GM18868 (cell line): ENCODE data around the gene IRF6.
"Not testable (repeated sequence)": the region's sequence is repeated elsewhere in the genome, so short reads cannot be mapped to it uniquely, and the experiment has no call there.

Experiments
- ATAC-seq: cut with Tn5 transposase; IDR thresholded peaks from one replicate; pipeline ENCODE4 v1.9.1; 2021; ENCODE audit warnings: mild to moderate bottlenecking, moderate library complexity; ENCODE audit not compliant: unreplicated experiment

The IRF6 gene

GRCh38 chr1:209823143-209824041, 17.4 kb upstream of the IRF6 start:
- peak; percentile 42 for ATAC-seq

DNA sequence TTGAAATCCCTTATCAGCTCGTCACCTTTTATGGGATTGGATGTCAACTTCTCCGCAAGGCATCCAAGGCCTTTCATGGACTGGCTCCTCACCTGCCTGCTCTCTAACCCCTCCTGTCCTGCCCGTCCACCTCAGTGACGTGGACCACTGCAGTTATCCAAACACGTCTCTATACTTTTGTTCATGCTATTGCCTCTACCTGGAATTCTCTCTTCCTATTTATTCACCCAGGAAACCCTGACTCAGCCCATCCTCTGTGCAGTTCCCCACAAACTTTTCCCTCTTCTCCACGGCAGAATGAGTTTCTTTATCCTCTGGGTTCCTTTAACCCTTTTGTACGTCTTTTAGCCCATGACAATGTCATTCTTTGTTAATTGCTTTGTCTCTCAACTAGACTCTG, 16.8 kb upstream of the IRF6 start:
- ATAC-seq, result no peak

GRCh38 chr1:209820986-209821385, 15.0 kb upstream of the IRF6 start:
- ATAC-seq, result no peak

GRCh38 chr1:209819058-209819457, 13.1 kb upstream of the IRF6 start:
- ATAC-seq, result no peak

GRCh38 chr1:209817691-209818090, 11.7 kb upstream of the IRF6 start:
- no peak for ATAC-seq

- ATAC-seq, result no peak
Measured at GRCh38 chr1:209816923-209817322, 11.0 kb upstream of the IRF6 start.

DNA sequence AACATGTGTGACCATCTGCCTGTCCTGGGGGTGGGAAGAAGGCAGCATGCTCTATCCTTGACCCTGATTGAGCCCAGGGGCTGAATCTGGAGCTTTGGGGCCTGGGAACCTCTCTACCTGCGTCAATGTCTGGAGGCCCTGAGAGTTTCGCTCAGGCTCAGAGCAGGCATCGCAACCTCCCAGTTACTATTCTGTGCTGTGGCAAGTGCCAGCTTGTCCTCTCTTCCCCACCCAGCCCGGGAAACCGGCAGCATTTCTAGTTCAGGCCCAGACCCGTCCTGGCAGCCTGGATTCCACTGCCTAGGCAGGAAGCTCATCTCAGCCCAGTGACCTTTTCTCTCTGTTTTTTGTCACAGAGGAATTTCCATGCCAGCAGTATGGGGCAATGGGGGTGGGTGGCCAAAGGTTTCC, 10.0 kb upstream of the IRF6 start:
- no peak for ATAC-seq

DNA sequence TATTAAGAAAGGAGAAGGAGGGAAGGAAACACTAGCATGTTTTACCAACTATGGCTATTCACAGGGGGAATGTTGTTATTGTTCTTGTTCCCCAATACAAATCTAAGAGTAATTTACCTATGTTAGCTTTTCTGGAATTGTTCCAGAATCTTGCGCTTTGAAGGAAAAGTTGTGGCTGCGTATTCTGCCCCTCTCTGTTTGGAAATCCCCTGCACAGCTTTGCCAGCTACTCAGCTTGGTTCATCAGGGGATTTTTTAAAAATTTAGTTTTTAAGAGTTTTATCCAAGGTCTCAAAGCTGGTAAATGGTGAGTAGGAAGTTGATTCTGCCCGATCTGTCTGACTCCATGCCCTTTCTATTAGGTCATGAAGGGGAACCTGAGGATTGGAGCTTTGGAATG, 9.5 kb upstream of the IRF6 start:
- no peak for ATAC-seq

DNA sequence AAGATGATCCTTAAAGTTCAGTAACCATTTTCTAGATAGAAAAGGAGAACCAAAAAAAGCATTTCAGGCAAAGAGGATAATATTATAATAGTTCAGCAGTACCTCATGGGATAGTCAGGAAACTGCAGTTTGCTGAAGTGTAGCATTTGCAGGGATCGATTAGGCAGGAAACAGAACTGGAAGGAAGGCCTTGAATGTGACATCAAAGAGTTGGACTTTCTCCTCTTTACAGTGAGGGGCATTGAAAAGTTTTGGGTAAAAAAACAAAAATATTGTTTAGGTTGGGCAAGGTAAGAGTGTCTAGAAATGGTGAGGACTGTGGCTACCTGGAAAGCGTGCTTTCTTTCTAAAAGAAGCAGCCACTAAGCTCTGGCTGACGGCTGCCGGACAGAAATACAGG, 8.0 kb upstream of the IRF6 start:
- ATAC-seq, result no peak

GRCh38 chr1:209810783-209811182, 4.8 kb upstream of the IRF6 start:
- ATAC-seq, result no peak

GRCh38 chr1:209809611-209810010, 3.7 kb upstream of the IRF6 start:
- no peak for ATAC-seq

GRCh38 chr1:209808059-209808581, 2.2 kb upstream of the IRF6 start:
- no peak for ATAC-seq

DNA sequence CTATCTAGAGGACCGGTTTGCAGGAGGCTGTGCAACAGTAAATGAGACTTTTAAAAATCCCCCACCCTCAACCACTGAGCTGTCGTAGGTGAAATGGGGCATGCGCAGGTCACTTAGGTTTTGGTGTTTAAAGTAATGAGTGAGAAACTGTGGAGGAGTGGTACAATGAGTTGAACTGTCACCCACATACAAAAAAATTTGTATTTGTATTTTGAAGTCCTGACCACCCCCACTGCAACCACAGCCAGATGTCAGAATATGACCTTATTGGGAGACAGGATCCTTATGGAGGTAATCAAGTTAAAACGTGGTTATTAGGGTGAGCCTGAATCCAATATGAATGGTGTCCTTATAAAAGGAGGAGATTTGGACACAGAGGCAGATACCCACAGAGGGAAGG, 1.6 kb upstream of the IRF6 start:
- no peak for ATAC-seq

GRCh38 chr1:209805341-209805781, 581 bp downstream of the IRF6 start:
- no peak for ATAC-seq

DNA sequence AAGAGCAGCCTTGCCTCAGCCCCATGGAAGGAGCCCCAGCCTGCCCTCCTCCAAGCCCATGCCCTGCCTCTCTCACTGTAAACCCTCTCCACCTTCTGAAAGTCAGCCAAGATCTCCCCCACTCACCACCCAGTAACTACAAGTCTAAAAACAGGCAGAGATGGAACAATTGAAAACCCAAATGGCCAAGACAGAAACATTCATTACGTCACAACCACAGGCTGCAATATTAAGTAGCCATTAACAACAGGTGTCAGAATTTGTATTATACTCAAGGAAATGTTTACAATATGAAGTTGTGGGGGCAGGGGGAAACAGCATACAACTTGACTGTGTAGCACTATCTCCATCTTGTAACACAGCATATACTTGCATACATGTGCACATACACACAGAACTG, 2.4 kb downstream of the IRF6 start:
- no peak for ATAC-seq

- no peak for ATAC-seq
Measured at GRCh38 chr1:209802780-209803152, 3.2 kb downstream of the IRF6 start.

GRCh38 chr1:209802117-209802779, 3.7 kb downstream of the IRF6 start:
- no peak for ATAC-seq

DNA sequence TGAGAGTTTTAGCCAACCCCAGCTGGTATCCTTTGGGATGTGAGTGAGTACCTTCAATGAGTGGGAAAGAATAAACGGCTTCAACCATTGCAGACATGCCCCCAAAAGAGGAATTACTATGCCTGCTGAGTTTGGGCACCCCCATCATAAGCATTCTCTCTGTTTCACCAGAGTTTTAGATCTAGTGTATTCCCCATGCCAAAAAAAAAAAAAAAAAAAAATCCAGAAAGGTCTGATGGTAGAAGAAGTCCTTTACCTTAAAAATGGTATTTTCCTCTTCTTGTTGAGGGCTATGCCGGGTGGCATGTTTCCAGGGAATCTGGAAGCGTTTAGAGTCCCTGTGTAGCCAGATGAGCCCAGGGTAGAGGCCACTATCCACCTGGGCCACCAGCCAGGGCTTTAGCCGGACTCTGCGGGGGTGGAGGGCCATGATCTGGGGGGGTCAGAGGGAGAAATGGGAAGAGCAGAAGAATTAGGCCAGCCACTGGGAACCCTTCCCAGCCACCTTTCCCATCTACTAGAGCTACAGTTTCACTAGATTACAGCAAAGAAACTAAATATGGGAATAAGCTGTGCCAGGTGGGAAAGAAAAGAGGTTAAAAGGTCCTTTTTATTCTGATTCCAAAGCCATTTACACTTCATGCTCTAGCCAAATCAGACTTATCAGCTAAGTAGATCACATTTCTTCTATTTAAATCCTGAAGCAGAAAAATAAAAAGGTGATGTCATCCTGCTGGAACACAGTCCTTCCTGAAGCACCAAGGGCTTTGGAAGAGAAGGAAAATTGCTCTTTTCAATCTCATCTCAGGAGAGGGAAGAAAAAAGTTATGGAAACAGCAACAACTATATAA, 4.7 kb downstream of the IRF6 start:
- no peak for ATAC-seq

- no peak for ATAC-seq
Measured at GRCh38 chr1:209797978-209798639, 7.8 kb downstream of the IRF6 start.

DNA sequence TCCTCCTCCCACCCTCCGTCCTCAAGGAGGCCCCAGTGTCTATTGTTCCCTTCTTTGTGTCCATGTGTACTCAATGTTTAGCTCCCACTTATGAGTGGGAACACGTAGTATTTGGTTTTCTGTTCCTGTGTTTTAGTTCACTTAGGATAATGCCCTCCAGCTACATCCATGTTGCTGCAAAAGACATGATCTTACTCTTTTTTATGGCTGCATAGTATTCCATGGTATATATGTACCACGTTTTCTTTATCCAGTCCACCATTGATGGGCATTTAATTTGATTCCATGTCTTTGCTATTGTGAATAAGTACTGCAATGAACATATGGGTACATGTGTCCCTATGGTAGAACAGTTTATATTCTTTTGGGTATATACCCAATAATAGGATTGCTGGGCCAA, 12.2 kb downstream of the IRF6 start:
- ATAC-seq, result not testable (repeated sequence)

DNA sequence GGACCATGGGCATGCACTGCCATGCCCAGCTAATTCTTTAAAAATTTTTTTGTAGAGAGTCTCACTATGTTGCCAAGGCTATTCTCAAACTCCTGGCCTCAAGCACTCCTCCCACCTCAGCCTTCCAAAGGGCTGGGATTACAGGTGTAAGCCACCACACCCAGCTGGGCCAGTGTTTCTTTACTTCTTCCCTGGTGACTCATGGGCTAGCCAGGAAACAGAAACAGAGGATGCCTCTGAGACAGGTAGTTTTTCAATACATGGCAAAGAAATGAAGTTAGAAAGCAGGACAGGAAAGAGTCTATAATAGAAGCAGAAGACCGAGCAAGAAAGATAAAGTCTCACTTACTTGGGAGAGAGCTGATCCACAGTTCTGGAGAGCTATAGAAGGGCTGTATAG, 14.0 kb downstream of the IRF6 start:
- ATAC-seq, result no peak
